Activated T-helper 17 cell treated with anti-CD3 and anti-CD28 coated beads, Interleukin-2, amount 50 U/mL, for 72 hours (primary cell): ENCODE data around the gene CABCOCO1. TPM values are rescaled to one million over a fixed set of nuclear protein-coding genes. Genes with fewer than 3 reads are reported as not detected.

ENCODE experiments used
- ATAC-seq: fragments of 150-1000 bp; cut with Tn5 transposase; replicated peaks from 2 replicates; pipeline ENCODE4 v1.10.0; 2021; ENCODE audit warnings: mild to moderate bottlenecking, moderate library complexity
- H3K27ac Mint-ChIP-seq: one replicate; pipeline ENCODE4 v1.8.0; 2022; ENCODE audit warnings: mixed read lengths
- H3K27me3 Mint-ChIP-seq: one replicate; pipeline ENCODE4 v1.8.0; 2022; ENCODE audit warnings: mixed read lengths
- H3K36me3 Mint-ChIP-seq: one replicate; pipeline ENCODE4 v1.8.0; 2022; ENCODE audit warnings: low read depth, mild to moderate bottlenecking, mixed read lengths
- H3K4me1 Mint-ChIP-seq: one replicate; pipeline ENCODE4 v1.8.0; 2022; ENCODE audit warnings: mixed read lengths
- H3K4me3 Mint-ChIP-seq: one replicate; pipeline ENCODE4 v1.8.0; 2022; ENCODE audit warnings: mild to moderate bottlenecking, mixed read lengths
- H3K9me3 Mint-ChIP-seq: one replicate; pipeline ENCODE4 v1.8.0; 2022; ENCODE audit warnings: mixed read lengths
- total RNA-seq, 2 donors: library from RNA; stranded (reverse); gene quantifications; one replicate each; pipeline ENCODE4 v1.2.3, GENCODE V29; 2022

CABCOCO1 gene
- total RNA-seq, 2 donors from 2014 or later, result not detected

DNA sequence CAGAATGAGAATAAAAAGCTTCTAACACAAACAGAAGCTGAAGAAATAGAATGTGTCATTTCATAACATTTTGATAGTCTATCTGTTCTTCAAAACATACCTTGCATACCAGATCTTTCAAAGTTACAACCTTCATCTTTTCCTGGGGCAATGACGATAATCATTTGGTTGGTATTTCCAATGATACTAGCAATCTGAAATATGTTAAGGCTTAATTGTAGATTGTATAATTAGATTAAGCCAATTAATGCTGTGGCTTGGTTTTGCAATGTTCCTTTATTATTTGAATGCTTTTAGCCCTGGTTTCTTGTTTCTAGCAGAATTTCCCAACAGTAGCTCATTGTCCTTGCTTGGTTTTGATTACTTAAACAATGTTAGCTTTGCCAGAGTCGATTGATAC is 84.6 kb downstream of the CABCOCO1 start:
- Mint-ChIP-seq H3K4me3 (no peak overlapping the region), H3K27me3 (peaks cover 4% of the 10 kb centered on the region), H3K9me3 (peaks cover 6% of the 10 kb centered on the region), H3K4me1 (peaks cover 16% of the 10 kb centered on the region), H3K36me3 (no peaks in the 10 kb centered on the region), H3K27ac (no peak overlapping the region)
- no peak for ATAC-seq

DNA sequence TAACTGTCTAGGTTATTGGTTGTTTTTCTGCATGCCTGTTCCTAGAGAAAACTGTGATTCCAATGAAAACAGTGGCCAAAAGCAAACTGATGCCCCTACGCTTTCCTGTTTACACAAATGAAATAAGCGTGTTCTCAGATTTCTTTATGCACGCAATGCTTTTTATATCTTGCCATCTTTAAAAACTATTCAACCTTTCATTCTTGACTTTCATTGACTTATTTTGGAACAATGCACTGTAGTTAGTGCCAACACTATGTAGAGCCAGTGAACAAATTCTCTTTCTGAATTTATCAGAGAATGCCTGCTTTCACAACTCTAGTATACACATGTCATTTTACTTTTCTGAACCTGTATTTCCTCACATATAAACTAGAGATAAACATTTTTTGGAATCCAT is 86.6 kb downstream of the CABCOCO1 start:
- no peak overlapping the region for H3K27ac Mint-ChIP-seq
- no peak for ATAC-seq
- no peaks in the 10 kb centered on the region for H3K36me3 Mint-ChIP-seq
- no peaks in the 10 kb centered on the region for H3K9me3 Mint-ChIP-seq
- no peaks in the 10 kb centered on the region for H3K27me3 Mint-ChIP-seq
- H3K4me1 Mint-ChIP-seq, result peaks cover 16% of the 10 kb centered on the region
- no peak overlapping the region for H3K4me3 Mint-ChIP-seq

DNA sequence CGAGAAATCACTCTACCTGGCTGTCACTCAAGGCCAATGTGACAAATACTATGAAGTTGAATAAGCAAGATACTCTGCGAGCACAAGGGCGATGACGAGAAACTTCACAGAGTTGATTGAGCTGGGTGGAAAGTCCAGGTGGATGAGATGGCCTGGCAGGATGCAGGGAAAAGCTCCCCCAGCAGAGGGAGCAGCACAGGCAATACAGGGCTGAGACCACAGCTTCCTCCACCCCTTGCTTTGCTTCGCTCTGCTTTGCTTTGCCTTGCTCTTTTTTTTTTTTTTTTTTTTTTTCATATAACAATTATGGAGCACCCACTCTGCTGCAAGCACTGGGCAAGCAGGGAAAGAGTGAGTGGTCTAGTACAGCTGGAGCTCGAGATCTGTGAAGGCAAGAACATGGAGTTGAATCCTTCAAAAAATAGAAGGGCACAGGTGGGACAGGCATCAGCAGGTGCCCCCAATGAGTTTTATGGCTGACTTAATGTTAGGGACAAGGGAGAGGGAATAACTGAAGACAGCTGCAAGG is 88.3 kb downstream of the CABCOCO1 start:
- Mint-ChIP-seq H3K27ac (peak overlapping the region; percentile 73), H3K36me3 (no peaks in the 10 kb centered on the region), H3K9me3 (no peaks in the 10 kb centered on the region), H3K27me3 (no peaks in the 10 kb centered on the region), H3K4me3 (peak overlapping the region; percentile 58), H3K4me1 (peaks cover 16% of the 10 kb centered on the region)
- peak; percentile 89 for ATAC-seq

DNA sequence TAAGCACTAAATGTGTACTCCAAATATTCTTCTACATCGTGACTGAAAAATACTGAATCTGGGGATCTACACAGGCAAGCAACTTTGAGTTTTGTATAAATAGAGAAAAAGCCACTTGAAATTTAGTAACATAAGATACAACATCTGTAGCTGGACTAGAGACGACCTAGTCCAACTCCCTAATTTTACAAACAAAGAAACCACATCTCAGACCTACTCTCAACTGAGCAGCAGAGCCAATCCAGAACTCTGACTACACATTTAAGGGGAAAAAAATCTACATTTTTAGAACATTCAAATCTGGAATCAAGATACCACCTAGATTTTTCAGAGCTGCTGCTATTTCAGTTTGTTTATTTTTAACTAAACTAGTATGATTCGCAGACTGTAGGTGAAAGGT is 88.9 kb downstream of the CABCOCO1 start:
- H3K4me3 Mint-ChIP-seq, result peak overlapping the region; percentile 58
- no peaks in the 10 kb centered on the region for H3K36me3 Mint-ChIP-seq
- H3K4me1 Mint-ChIP-seq, result peaks cover 16% of the 10 kb centered on the region
- no peaks in the 10 kb centered on the region for H3K27me3 Mint-ChIP-seq
- ATAC-seq, result peak; percentile 46
- H3K9me3 Mint-ChIP-seq, result no peaks in the 10 kb centered on the region
- H3K27ac Mint-ChIP-seq, result peak overlapping the region; percentile 73

DNA sequence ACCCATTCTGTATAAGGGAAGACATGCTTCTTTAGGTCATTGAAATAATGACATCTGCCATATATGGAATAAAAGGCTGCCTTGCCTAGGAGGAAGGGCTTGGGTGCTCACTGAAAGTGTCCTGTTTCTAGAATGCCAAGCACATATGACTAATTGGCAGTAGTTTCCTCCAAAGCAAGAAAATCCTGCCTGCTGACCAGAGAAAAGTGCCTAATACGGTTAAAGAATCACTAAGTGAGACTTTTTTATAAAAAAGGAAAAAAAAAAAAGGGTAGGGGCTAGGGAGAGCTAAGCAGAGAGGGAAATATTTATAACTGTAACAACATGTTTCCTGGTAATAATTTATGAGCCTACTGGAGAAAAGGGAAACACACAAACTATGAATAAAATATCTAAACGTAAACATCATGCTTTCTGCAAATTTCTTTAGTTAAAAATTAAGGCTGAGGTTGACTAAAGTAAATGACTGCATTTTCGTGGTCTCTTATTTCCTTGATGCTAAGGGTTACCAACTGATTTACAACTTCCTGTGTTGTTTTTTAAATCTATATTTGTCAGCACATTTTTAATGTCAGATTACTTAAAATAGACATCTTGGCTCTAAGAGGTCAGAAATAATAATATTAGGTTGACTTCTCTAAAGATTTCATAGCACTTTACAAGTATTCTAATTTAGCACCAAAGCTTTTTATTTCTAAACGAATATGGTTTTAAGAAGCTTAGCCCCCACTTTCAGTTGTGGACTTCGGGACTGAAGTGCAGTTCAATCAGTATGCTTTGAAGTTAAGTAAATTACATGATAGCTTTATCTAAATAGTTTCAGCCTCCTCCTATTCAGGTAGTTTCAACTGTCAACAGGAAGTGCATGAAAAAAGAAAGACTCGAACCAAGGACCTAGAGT is 89.6 kb downstream of the CABCOCO1 start:
- Mint-ChIP-seq H3K4me3 (peak overlapping the region; percentile 58), H3K9me3 (no peaks in the 10 kb centered on the region), H3K4me1 (peaks cover 16% of the 10 kb centered on the region), H3K27me3 (no peaks in the 10 kb centered on the region), H3K36me3 (no peaks in the 10 kb centered on the region), H3K27ac (peak overlapping the region; percentile 73)
- ATAC-seq, result peak; percentile 69

DNA sequence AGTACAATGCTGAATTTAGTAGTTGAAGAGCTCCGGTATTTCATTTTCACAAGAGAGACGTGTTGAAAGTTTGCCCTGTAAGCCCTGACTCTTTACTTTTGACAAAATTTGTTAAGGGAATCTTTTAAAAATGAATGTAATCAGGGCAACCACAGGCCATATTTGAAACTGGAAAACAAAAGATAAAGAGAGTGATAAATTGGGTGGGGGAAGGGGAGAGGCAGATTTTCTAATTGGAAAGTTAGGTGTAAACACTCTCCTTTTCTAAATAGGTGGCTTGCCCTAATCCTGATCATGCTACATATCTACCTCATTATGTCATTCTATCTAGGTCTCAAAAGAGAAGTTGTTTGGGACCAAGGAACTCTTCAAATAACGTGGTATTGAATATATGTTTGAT is 90.7 kb downstream of the CABCOCO1 start:
- H3K27ac Mint-ChIP-seq, result no peak overlapping the region
- no peak for ATAC-seq
- no peaks in the 10 kb centered on the region for H3K27me3 Mint-ChIP-seq
- H3K4me1 Mint-ChIP-seq, result peaks cover 16% of the 10 kb centered on the region
- no peaks in the 10 kb centered on the region for H3K36me3 Mint-ChIP-seq
- no peaks in the 10 kb centered on the region for H3K9me3 Mint-ChIP-seq
- no peak overlapping the region for H3K4me3 Mint-ChIP-seq

DNA sequence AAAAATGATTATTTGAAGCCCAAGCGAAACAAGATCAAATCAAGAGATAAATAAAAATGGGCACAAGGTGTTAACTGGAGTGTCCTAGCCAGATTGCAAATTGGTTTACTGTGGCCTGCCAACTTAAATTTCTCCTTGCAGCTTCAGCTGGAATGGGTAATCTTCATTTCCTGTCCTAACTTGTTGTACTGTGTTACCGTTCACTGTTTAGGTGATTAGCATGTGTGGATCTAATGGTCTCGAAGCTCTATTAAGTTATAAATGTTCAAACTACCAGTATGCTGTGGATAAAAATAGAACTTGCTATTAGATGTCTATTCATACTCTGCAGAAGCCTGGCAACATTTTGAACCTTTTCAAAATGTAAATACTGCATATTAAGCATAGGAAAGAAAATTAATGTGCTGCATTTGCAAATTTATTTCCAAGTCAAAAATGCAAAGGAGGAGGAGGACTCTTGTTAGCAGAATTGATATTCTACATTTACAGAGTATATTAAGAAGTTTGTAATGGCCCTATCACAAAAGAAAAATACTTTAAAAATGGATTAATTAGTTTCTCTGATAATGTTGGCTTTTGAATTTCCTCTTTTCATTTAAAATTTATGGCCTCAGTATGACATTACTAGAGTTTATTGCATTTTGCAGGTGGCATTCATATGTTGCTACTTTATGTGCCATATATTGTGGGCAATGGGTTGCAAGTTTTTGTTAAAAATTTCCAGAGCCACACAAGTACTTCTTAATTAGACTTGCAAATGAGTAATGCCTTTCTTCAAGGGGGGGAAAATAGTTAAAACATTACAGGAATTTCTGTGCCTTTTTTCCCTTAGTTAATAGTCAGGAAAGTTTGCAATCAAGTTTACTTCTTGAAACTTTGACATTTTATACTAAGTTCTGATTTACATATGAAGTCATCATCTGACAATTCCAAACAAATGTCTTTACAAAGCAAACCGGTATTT is 92.1 kb downstream of the CABCOCO1 start:
- Mint-ChIP-seq H3K27me3 (no peaks in the 10 kb centered on the region), H3K27ac (no peak overlapping the region), H3K36me3 (no peaks in the 10 kb centered on the region), H3K9me3 (no peaks in the 10 kb centered on the region), H3K4me1 (peaks cover 16% of the 10 kb centered on the region), H3K4me3 (no peak overlapping the region)
- ATAC-seq, result no peak

DNA sequence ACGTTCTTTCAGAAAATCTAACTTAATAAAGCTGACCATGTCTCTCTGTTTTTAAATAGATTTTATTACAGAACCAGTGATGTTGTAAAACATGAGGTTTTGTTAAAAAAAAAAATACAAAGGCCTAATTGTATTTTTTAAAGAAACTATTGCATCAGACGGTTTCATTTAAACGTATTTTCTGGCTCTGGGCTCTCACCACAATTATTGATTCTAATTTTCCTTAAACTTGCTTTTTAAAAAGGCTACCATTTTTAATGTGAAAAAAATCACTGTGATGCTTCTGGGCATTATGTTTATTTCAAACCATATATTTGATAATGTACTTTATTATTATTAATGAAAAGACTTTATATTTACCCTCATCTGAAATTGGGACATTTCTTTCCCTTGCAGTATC is 94.3 kb downstream of the CABCOCO1 start:
- Mint-ChIP-seq H3K9me3 (no peaks in the 10 kb centered on the region), H3K27ac (no peak overlapping the region), H3K36me3 (no peaks in the 10 kb centered on the region), H3K27me3 (no peaks in the 10 kb centered on the region), H3K4me3 (no peak overlapping the region), H3K4me1 (peaks cover 3% of the 10 kb centered on the region)
- no peak for ATAC-seq

DNA sequence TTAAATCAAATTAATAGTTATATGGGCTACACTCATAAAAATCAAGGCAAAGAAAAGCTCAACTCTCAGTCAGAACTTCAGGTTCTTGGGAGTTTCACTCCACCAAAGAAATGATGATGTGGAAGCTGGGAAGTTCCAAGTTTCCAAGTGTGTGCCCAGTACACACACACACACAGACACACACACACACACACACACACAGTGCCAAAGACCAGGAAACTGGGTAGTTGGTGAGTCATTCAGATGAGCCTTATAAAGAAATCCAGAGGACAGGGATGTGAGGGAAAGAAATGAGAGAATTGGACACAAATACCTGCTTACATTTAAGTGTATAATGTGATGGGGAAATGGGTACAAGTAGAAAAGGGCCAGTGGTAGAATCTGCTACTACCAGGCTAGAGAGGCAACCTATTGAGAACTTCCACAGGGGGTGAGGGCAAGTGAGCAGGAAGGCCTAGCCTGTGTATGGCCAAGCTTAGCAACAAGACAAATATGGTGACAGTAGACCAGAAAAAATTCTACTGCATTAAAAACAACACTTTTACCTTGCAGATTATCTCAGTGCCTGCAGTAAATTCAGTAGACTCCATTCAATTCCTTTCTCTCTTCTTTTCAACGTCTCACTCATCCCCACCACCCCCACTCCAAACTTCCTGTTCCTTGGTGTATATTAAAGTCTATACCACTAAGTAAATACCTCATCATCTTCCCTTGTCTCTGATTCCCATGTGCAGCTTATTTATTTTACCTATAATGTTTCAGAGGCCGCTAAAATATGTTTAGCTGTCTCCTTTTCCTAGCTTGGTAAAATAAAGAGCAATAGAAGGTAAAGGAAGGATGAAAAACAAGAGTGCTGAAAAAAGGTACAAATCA is 95.0 kb downstream of the CABCOCO1 start:
- H3K27ac Mint-ChIP-seq, result no peak overlapping the region
- no peak overlapping the region for H3K4me3 Mint-ChIP-seq
- H3K4me1 Mint-ChIP-seq, result no peaks in the 10 kb centered on the region
- no peaks in the 10 kb centered on the region for H3K36me3 Mint-ChIP-seq
- H3K27me3 Mint-ChIP-seq, result no peaks in the 10 kb centered on the region
- ATAC-seq, result no peak
- H3K9me3 Mint-ChIP-seq, result no peaks in the 10 kb centered on the region

DNA sequence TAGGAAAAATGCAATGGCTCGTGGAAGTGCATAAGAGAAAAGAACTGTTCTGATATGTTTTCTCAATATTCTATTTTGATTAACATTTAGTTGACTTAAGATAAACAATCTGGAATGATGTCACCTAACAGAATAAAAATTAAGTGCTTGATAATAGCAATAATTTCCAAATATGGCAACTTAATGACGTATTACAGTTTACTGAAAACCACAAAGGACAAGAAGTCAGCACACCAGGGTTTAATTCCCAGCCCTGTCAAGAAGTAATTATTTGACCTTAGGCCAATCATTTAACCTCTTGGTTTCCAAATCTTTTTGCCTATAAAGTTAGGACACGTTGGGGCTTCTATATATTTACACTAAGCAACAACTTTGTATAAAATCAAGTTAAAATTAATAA is 95.7 kb downstream of the CABCOCO1 start:
- Mint-ChIP-seq H3K36me3 (no peaks in the 10 kb centered on the region), H3K4me3 (no peak overlapping the region), H3K27ac (no peak overlapping the region), H3K27me3 (no peaks in the 10 kb centered on the region), H3K4me1 (no peaks in the 10 kb centered on the region), H3K9me3 (no peaks in the 10 kb centered on the region)
- no peak for ATAC-seq

DNA sequence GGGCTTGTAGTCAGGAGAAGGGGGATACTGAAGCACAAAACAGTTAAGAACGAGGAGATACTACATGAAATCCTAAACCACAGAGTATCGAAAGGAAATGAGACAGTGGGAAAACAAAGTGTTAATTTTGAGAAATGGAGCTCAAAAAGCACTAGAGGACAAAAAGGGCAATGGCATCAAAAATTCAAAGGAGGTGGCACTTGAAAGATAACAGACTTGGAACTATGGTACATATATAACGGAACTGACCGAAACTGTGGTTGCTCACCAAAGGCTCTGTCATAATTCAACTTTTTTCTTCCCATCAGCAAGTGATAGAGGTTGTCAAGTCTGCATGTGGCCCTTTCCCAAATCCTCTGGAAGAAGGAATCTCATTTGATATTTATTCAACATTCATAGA is 97.0 kb downstream of the CABCOCO1 start:
- Mint-ChIP-seq H3K4me3 (no peak overlapping the region), H3K27me3 (no peaks in the 10 kb centered on the region), H3K27ac (no peak overlapping the region), H3K4me1 (no peaks in the 10 kb centered on the region), H3K36me3 (no peaks in the 10 kb centered on the region), H3K9me3 (no peaks in the 10 kb centered on the region)
- ATAC-seq, result no peak

DNA sequence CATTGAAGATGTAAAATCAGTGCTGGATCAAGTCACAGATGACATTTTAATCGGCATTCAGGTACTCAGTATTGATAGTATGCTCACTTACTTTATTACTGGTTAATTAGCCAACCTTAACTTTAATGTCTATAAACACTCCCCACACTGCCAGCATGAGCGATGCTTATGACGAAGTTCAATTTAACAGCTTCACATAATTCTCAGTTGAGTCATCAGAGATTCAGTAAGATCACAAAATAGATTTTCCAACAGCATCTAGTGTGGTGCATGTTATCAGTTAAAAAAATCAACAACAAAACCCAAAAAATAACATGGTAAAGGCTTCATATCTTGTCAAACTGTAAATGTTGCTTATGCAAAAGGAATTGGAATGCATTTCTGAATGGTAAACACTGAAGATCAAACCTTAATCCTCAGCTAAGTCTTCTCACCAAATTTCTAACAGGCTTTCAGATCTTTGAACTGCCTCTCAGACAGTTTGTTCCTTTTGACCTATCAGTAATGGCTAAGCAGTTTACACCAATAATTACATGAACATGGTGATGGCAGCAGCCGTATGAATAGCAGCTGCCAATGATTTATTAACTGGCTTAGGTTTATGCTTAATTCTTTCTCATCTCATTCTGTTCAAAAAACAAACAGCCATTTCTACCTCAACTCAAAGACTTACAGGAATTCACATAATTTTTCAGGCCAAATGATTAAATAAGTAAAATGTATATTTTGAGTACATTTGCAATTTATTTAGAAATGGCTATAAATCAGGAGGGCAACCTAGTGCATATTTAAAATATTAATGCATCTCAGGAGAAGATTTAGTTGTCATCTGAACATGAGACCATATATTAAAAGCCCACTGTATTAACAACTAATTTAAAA is 98.5 kb downstream of the CABCOCO1 start:
- no peaks in the 10 kb centered on the region for H3K9me3 Mint-ChIP-seq
- H3K36me3 Mint-ChIP-seq, result no peaks in the 10 kb centered on the region
- H3K27ac Mint-ChIP-seq, result no peak overlapping the region
- H3K4me1 Mint-ChIP-seq, result peaks cover 9% of the 10 kb centered on the region
- ATAC-seq, result no peak
- H3K4me3 Mint-ChIP-seq, result no peak overlapping the region
- H3K27me3 Mint-ChIP-seq, result no peaks in the 10 kb centered on the region

DNA sequence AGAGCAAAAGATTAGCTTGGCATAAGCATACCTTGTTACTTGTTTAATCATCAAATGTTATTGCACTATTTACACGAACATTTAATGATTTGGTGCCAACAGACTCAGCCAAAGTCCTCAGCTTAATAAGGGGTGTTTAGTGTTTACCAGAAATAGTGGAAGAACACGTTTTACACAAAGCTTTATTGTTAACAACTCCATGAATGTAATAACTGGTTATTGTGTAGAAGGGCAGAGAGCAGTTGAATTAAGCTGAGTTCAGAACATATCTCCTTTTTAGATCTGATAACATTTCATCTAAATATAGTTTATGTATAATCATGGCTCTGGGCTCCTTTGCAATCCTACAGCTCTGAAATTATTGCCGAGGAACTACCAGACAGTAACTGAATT is 99.1 kb downstream of the CABCOCO1 start:
- Mint-ChIP-seq H3K4me1 (peaks cover 9% of the 10 kb centered on the region), H3K27ac (no peak overlapping the region), H3K27me3 (no peaks in the 10 kb centered on the region), H3K36me3 (no peaks in the 10 kb centered on the region), H3K4me3 (no peak overlapping the region), H3K9me3 (no peaks in the 10 kb centered on the region)
- no peak for ATAC-seq
